Left ventricle myocardium superior (tissue), 1 donor: ENCODE data around the gene THY1. TPM values are rescaled to one million over a fixed set of nuclear protein-coding genes. Genes with fewer than 3 reads are reported as not detected.
"Not testable (repeated sequence)": the region's sequence is repeated elsewhere in the genome, so short reads cannot be mapped to it uniquely, and the experiment has no call there.

Source experiments
- ATAC-seq: fragments of 200-7000 bp; cut with Tn5 transposase; one replicate; pipeline ENCODE4 v1.9.1; 2020; ENCODE audit warnings: mild to moderate bottlenecking, moderate library complexity
- DNase-seq: peaks from one replicate; pipeline ENCODE4 v3.0.0-alpha.2; 2020
- intact Hi-C: fragments of 100-400 bp; cut with micrococcal nuclease; formaldehyde crosslinking; loops from one replicate; pipeline ENCODE4 v1.11.0; 2022
- long read RNA-seq: library from polyadenylated mRNA; unstranded; transcript quantifications from one replicate; pipeline ENCODE4 v2.0.0, GENCODE V29; 2021
- total RNA-seq: library from RNA; stranded (reverse); fragmentation: NEBNext Ultra II Directional; extraction: Animal tissue kit (Norgen Biotek cat#: 25700); gene quantifications from one replicate; pipeline ENCODE4 v1.2.1, GENCODE V29; 2021
- donor health status: DM: no; HTN: yes; CAD: no; lungs with severe emphysema.

THY1 gene
- total RNA-seq = 1.5 TPM
- long read RNA-seq, partial matches to known transcripts = 0 of 1 reads
- long read RNA-seq, other reads (novel, unspliced or antisense) = 0 of 1 reads

DNA sequence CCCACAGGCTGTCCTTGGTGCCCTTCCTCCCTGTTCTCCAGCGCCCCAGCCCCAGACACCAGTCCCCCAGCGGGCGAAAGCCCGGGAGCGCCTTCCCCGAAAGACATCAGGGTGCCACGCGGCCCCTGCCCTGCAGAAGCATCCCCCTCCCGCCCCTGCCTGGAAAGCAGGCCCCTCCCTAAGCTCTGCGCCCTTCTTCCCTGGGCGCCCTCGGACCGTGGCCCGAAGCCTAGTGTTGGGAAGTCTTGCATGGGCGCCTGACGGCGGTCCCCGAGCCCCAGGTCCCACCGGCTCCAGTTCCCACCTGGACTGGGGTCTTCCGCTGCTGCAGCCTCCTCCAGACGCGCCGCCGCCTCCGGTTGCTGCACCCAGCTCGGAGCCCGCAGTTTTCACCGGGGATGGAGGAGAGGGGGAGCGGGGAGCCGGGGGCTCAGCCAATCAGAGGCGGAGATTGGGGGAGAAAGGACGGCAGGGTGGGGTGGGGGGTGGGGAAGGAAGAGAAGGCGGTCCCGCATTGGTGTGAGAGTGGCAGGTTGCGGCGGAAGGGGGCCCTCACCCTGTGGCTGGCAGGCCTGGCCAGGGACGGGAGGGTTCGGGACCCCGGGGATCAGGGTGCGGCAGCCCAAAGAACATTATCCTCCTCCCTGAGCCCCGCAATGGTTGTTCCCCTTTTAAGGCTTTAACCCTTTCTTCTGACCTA, at the start of gene THY1:
Gene THY1 (minus strand): TSS at position 364 of the 700 bp plus-strand sequence. CDS start 2,267 bp downstream, outside the sequence.
- intact Hi-C loops = no loop called here
- no peak for ATAC-seq

DNA sequence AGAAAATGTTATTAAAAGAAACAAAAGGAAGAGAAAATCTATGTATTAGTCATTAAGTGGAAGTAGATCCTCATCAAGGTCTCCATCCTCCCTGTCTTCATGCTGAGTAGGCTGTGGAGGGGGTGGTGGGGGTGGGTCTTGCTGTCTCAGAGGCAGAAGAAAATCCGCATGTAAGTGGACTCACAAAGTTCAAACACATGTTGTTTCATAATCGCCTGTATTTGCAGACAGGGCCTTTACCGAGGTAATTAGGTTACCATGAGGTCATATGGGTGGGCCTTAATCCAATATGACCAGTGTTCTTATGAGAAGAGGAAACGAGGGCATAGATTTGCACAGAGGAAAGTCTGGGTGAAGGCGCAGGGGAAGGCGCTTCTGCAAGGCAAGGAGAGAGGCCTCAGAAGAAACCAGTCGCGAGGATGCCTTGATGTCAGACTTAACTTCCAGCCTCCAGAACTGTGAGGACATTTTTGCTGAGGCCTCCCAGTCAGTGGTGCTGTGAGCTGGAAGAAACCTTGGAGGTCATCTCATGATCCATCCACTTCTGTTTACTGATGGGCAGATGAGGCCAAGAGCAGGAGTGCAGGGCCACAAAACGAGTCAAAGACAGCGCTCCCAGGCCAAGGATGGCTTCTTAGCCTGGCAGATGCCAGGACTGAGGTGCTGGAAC, 49.3 kb upstream of the THY1 start:
- intact Hi-C loops = no loop called here
- ATAC-seq (no peak), DNase-seq (no peak)

More for the DNA sequence above, at the start of gene THY1:
- no peak for DNase-seq

- ATAC-seq (no peak), DNase-seq (no peak)
- intact Hi-C loops = no loop called here
Observed at GRCh38 chr11:119471329-119471728, 48.4 kb upstream of the THY1 start.

GRCh38 chr11:119470317-119471291, 47.6 kb upstream of the THY1 start:
- intact Hi-C loops = no loop called here
- DNase-seq (no peak), ATAC-seq (no peak)

- DNase-seq (no peak), ATAC-seq (no peak)
- intact Hi-C loops = no loop called here
Observed at GRCh38 chr11:119469506-119469905, 46.5 kb upstream of the THY1 start.

- ATAC-seq (no peak), DNase-seq (no peak)
- intact Hi-C loops = no loop called here
Observed at GRCh38 chr11:119468511-119468910, 45.5 kb upstream of the THY1 start.

- intact Hi-C loops = no loop called here
- ATAC-seq (no peak), DNase-seq (no peak)
Observed at GRCh38 chr11:119461229-119461963, 38.4 kb upstream of the THY1 start.

DNA sequence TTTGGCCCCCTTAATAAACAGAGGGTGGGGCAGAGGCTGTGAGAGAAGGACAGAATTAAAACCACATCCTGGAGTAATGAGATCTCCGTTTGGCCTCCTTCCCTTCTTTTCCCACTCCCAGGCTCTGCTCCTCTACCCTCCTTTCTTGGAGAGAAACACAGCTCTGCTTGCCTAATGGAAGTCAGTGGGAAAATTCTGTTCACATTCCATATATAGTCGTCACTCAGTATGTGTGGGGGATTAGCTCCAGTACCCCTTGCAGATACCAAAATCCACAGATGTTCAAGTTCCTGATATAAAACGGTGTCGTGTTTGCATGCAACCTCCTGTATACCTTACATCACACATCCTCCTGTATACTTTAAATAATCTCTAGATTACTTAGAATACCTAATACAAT, 37.6 kb upstream of the THY1 start:
- intact Hi-C loops = no loop called here
- DNase-seq (no peak), ATAC-seq (no peak)

DNA sequence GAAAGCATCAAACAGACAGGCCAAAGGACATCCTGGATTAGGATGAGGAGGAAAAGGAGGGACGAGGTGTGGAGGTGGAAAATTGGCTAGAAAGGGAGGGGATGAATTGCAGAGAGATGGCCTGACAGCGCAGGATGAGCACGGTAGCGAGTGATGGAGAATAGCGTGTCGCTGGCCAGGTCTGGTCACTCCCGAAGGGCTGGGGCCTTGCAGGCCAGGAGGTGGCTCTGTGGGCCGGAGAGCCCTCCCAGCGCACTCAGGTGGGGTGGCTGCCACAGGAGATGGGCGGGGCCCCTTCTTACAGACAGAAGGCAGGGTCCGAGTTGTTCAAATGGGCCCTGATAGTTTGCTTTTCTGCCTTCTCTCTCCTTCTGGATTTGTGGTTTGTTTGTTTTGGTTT, 37.1 kb upstream of the THY1 start:
- intact Hi-C loops = no loop called here
- ATAC-seq (no peak), DNase-seq (no peak)

GRCh38 chr11:119459293-119459976, 36.5 kb upstream of the THY1 start:
- intact Hi-C loops = loop anchor here (10.0 kb wide), 1 partner anchor 65 kb away; no protein-coding TSS in a partner anchor
- DNase-seq = no peak
- ATAC-seq = no peak

DNA sequence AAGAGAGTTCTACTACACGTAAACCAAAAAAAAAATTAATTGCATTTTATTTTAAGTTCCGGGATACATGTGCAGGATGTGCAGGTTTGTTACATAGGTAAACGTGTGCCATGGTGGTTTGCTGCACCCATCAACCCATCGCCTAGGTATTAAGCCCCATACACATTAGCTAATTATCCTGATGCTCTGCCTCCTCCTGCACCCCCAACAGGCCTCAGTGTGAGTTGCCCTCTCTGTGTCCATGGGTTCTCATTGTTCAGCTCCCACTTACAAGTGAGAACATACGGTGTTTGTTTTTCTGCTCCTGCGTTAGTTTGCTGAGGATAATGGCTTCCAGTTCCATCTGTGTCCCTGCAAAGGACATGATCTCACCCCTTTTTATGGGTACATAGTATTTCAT, 32.7 kb upstream of the THY1 start:
- not testable (repeated sequence) for DNase-seq, ATAC-seq
- intact Hi-C loops = loop anchor here (10.0 kb wide), 1 partner anchor 61 kb away; no protein-coding TSS in a partner anchor

DNA sequence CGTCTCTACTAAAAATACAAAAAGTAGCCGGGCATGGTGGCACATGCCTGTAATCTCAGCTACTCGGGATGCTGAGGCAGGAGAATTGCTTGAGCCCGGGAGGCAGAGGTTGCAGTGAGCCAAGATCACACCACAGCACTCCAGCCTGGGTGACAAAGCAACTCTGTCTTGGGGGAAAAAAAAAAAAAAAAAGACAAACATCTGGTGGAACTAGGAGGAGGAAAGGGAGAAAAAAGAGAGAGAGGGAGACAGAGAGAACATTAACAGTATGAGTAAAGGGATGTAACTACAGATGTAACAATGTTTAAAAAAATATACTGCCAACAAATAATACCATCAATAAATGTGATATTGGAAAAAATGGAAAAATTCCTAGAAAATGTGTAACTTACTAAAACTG, 32.3 kb upstream of the THY1 start:
- ATAC-seq, DNase-seq: not testable (repeated sequence)
- intact Hi-C loops = loop anchor here (10.0 kb wide), 1 partner anchor 60 kb away; no protein-coding TSS in a partner anchor

DNA sequence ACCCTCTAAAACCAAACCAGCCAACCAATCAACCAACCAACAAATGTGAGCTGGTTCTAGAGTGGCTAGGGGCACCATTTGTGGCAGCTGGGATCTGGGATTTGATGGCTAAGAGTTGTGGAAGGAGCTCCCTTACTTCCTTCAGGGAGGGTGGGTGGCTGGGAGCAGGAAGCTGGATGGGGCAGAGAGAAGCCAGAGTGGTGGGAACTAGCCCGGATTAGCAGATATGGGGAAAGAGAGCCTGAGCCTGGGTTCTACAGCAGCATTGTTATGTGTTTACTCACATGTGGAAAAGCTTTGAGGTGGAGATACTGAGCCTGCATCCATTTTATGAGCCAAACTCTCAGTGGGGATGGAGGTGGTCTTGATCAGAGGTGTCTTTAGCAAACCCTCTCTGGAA, 30.9 kb upstream of the THY1 start:
- no peak for ATAC-seq
- intact Hi-C loops = loop anchor here (10.0 kb wide), 1 partner anchor 59 kb away; no protein-coding TSS in a partner anchor

DNA sequence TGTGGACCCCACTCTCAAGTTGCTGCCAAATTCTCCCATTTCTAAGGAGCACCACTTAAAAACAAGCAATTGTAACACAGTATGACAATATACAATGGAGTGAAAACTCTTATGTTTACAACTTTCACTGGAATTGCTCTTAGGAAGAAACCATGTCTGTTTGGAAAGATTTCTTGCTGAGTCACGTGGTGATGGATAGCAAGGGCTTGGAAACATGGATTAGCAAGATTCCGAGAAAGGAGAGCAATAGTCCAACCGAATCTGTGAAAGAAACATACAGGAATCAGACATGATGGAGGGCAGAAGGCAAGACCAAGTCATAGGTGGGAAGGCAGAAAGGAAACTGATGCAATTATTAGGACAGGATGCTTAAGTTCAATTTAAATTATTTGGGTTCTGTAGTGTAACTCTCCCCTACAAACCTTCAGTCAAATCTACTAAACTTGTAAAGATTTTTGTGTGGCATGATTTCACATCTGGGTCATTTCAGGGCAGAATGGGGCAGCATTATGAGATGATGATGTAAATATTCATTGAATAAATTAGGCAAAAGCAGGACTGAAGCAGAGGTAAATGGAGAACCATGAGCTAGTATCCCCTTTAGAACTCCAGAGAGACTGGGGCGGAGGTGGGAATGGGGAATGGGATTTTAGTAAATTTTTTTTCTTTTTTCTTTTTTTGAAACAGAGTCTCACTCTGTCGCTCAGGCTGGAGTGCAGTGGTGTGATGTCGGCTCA, 27.8 kb upstream of the THY1 start:
- ATAC-seq (no peak), DNase-seq (no peak)
- intact Hi-C loops = loop anchor here (10.0 kb wide), 1 partner anchor 56 kb away; no protein-coding TSS in a partner anchor

More for the DNA sequence above, 30.9 kb upstream of the THY1 start:
- DNase-seq = no peak

DNA sequence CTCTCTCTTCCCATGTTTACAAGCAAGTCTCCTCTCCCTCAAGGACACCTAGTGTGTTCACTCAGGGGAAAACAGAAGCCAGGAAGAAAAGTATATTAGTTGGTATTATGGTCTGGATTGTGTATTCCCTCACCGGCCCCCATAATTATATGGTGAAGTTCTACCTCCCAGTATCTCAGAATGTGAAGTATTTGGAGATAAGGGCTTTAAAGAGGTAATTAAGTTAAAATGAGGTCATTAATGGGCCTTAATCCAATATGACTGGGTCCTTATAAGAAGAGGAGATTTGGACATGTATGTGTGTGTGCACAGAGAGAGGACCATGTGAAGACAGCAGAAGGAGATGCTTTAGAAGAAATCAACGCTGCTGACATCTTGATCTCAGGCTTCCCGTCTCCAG, 26.5 kb upstream of the THY1 start:
- DNase-seq (no peak), ATAC-seq (no peak)
- intact Hi-C loops = no loop called here

DNA sequence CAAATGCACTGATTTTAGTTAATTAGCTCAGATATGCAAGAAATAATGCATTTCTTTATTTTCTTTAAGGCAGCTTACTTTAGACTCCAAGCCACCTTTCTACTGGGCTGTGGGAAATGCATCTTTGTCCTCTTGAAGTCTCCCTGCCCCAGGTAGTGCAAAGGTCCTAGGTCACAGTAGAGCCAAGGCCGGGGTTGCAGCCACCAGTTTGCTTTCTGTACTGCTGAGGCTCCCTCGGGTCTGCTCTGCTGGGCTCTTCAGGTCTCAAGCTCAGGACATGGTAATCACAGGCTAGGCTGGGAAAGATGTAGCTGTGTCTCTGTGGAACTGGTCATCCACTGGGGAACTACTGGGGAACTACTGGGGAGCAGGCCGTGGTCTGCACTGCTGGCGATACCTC, 25.4 kb upstream of the THY1 start:
- no peak for ATAC-seq
- intact Hi-C loops = no loop called here
- DNase-seq = no peak

GRCh38 chr11:119447664-119448242, 24.8 kb upstream of the THY1 start:
- no peak for DNase-seq
- intact Hi-C loops = no loop called here
- ATAC-seq = no peak
